Mammary epithelial cell (primary cell): Measurements from ENCODE around the gene SFMBT2.

ENCODE experiments used
- CTCF ChIP-seq, 2 donors: IDR thresholded peaks in 1 of 2; conservative IDR thresholded peaks in 1 of 2; 2 replicates each; pipeline ENCODE4 v1.5.1; 2011 to 2012; ENCODE audit warnings: inconsistent platforms in 2 of 2, low read length in 2 of 2, mild to moderate bottlenecking in 2 of 2, control low read depth in 1 of 2, low read depth in 1 of 2; ENCODE audit not compliant: insufficient read depth in 1 of 2; ENCODE audit errors: extremely low read depth in 1 of 2
- EZH2 ChIP-seq: IDR thresholded peaks from 2 replicates; pipeline ENCODE4 v1.6.1; 2012; ENCODE audit warnings: low read length, inconsistent platforms, borderline replicate concordance

- TF ChIP-seq CTCF (conservative IDR thresholded peaks at IDR 0.05 in 1 of 2, IDR thresholded peaks at IDR 0.05 in 1 of 2; ENCODE audit: extremely low read depth in 1 of 2, insufficient read depth in 1 of 2, low read depth in 1 of 2, low read length in 2 of 2) = no peak
- no peak for TF ChIP-seq EZH2
These were observed 236.9 kb downstream of the SFMBT2 start for GRCh38 chr10:7173948-7174347.
